ENCODE results near the gene METRN. TPM values are rescaled to one million over a fixed set of nuclear protein-coding genes. Genes with fewer than 3 reads are reported as not detected.

The METRN gene
- total and polyA plus RNA-seq, 12 donors: 1.3 to 189 (median 75.6) TPM

- H3K4me3 ChIP-seq: peak overlapping the region in 3 of 4 donors; percentile 33 to 93 (median 75)
- peaks cover 0 to 25% of the 10 kb centered on the region in 2 donors for H3K36me3 ChIP-seq (replicated peaks in 1 of 2)
- 39 to 67% (median 42%) methylated on average over 17 to 38 of the region's 38 CpGs for WGBS, 4 donors
- TF ChIP-seq POLR2A (IDR thresholded peaks at IDR 0.05) (no peak), CTCF (IDR thresholded peaks at IDR 0.05) (no peak)
- no peaks in the 10 kb centered on the region for H3K27me3 ChIP-seq
- intact Hi-C loops (cut with DNase I): no loop called here
- H3K4me1 ChIP-seq (replicated peaks in 1 of 2): peaks cover 12% of the 10 kb centered on the region in 2 donors
- H3K9me3 ChIP-seq (replicated peaks in 1 of 3): no peaks in the 10 kb centered on the region
- peak overlapping the region in 1 of 5 donors; percentile 55 for H3K27ac ChIP-seq
- peak in 2 of 7 donors; percentile 10 to 54 for DNase-seq
Measured at GRCh38 chr16:739560-740458, 24.9 kb downstream of the METRN start.

- Histone ChIP-seq H3K4me1 (replicated peaks in 1 of 2) (peaks cover 12% of the 10 kb centered on the region in 2 donors), H3K36me3 (replicated peaks in 1 of 2) (peaks cover 0 to 19% of the 10 kb centered on the region in 2 donors), H3K27me3 (no peaks in the 10 kb centered on the region), H3K4me3 (peak overlapping the region; percentile 12 to 93 (median 60)), H3K9me3 (replicated peaks in 1 of 3) (no peaks in the 10 kb centered on the region), H3K27ac (peak overlapping the region in 3 of 5 donors; percentile 37 to 55 (median 43))
- intact Hi-C loops (cut with DNase I): no loop called here
- DNase-seq: no peak
- TF ChIP-seq CTCF (IDR thresholded peaks at IDR 0.05): no peak
- no peak for TF ChIP-seq POLR2A (IDR thresholded peaks at IDR 0.05)
- 0 to 1% methylated on average over 19 to 22 of the region's 22 CpGs; no CpG with 5 or more reads in 2 of the 4 donors for WGBS, 4 donors
Measured at GRCh38 chr16:740459-740763, 25.5 kb downstream of the METRN start.

- Histone ChIP-seq H3K27me3 (no peaks in the 10 kb centered on the region), H3K4me3 (peak within 1 kb of the TSS; percentile 12 to 93 (median 60)), H3K36me3 (replicated peaks in 1 of 2) (peaks cover 0 to 14% of the 10 kb centered on the region in 2 donors), H3K27ac (peak within 1 kb of the TSS in 3 of 5 donors; percentile 37 to 55 (median 43)), H3K4me1 (replicated peaks in 1 of 2) (peaks cover 12% of the 10 kb centered on the region in 2 donors), H3K9me3 (replicated peaks in 1 of 3) (no peaks in the 10 kb centered on the region)
- intact Hi-C loops (cut with DNase I): no loop called here
- 1 to 3% (median 1%) methylated on average over 11 to 79 of the region's 79 CpGs for WGBS, 4 donors
- peak; percentile 86 to 93 (median 90) for DNase-seq
- TF ChIP-seq POLR2A (IDR thresholded peaks at IDR 0.05): peak in 1 of 2 donors; percentile 63
- TF ChIP-seq CTCF (IDR thresholded peaks at IDR 0.05): peak; percentile 43 to 96 (median 77)
Measured at GRCh38 chr16:740764-741505, 26.0 kb downstream of the METRN start, which contains the start of gene CIAO3. TSS of gene CIAO3 (minus strand) at chr16:740997. CDS start at chr16:740985, 12 bp downstream.

Measured in adrenal gland (tissue), 12 donors.